Activated naive CD4-positive, alpha-beta T cell treated with anti-CD3 and anti-CD28 coated beads, Interleukin-2, amount 10 ng/mL, durations not matched to agents 7 days and 5 days (primary cell): Measurements from ENCODE around the gene KRTAP12-3.
"Not testable (repeated sequence)": the region's sequence is repeated elsewhere in the genome, so short reads cannot be mapped to it uniquely, and the experiment has no call there.

Source experiments
- CTCF ChIA-PET: fragments of 350-600 bp; sonication (Branson Sonifier 250); formaldehyde crosslinking; loops from one replicate; lab custom pipeline; 2021; ENCODE audit warnings: antibody characterized with exemption; lab: Charles Lee
- DNase-seq: peaks from one replicate; pipeline ENCODE4 v3.0.0-alpha.2; 2020
- H3K27ac Mint-ChIP-seq: one replicate; pipeline ENCODE4 v1.8.0; 2021; ENCODE audit warnings: mild to moderate bottlenecking, moderate library complexity, mixed read lengths
- H3K27me3 Mint-ChIP-seq: one replicate; pipeline ENCODE4 v1.8.0; 2021; ENCODE audit warnings: mild to moderate bottlenecking, mixed read lengths
- H3K36me3 Mint-ChIP-seq: one replicate; pipeline ENCODE4 v1.8.0; 2021; ENCODE audit warnings: mixed read lengths
- H3K4me1 Mint-ChIP-seq: one replicate; pipeline ENCODE4 v1.8.0; 2021; ENCODE audit warnings: mixed read lengths
- H3K4me3 Mint-ChIP-seq: one replicate; pipeline ENCODE4 v1.8.0; 2021; ENCODE audit warnings: mild to moderate bottlenecking, moderate library complexity, mixed read lengths
- H3K9me3 Mint-ChIP-seq: one replicate; pipeline ENCODE4 v1.8.0; 2021; ENCODE audit warnings: mixed read lengths

The KRTAP12-3 gene

GRCh38 chr21:44650973-44651675, 6.6 kb upstream of the KRTAP12-3 start:
- H3K4me3 Mint-ChIP-seq = no peak overlapping the region
- H3K9me3 Mint-ChIP-seq = peaks cover 29% of the 10 kb centered on the region
- CTCF ChIA-PET = no interaction called here

GRCh38 chr21:44653123-44653522, 4.6 kb upstream of the KRTAP12-3 start:
- Mint-ChIP-seq H3K9me3 (peaks cover 48% of the 10 kb centered on the region), H3K27me3 (peaks cover 3% of the 10 kb centered on the region), H3K4me1 (peaks cover 43% of the 10 kb centered on the region), H3K36me3 (peaks cover 44% of the 10 kb centered on the region), H3K4me3 (no peak overlapping the region), H3K27ac (no peak overlapping the region)
- DNase-seq = no peak
- CTCF ChIA-PET = interaction anchor here (0.7 kb wide), 1 partner anchor 34 kb away, joined by 3 read pairs; no protein-coding TSS in a partner anchor

More at GRCh38 chr21:44650973-44651675, 6.6 kb upstream of the KRTAP12-3 start:
- peaks cover 23% of the 10 kb centered on the region for H3K4me1 Mint-ChIP-seq
- H3K36me3 Mint-ChIP-seq = peaks cover 26% of the 10 kb centered on the region
- H3K27me3 Mint-ChIP-seq = peaks cover 16% of the 10 kb centered on the region
- no peak for DNase-seq
- no peak overlapping the region for H3K27ac Mint-ChIP-seq

- Mint-ChIP-seq H3K9me3 (peaks cover 53% of the 10 kb centered on the region), H3K27me3 (peaks cover 3% of the 10 kb centered on the region), H3K4me3 (no peak overlapping the region), H3K36me3 (peaks cover 52% of the 10 kb centered on the region), H3K27ac (peak overlapping the region; percentile 85), H3K4me1 (peaks cover 51% of the 10 kb centered on the region)
- peak; percentile 48 for DNase-seq
- CTCF ChIA-PET = interaction anchor here (0.7 to 1.0 kb wide), 2 partner anchors 30 to 35 kb away, joined by 3 read pairs; no protein-coding TSS in a partner anchor
Observed at GRCh38 chr21:44653656-44654575, 3.8 kb upstream of the KRTAP12-3 start.

GRCh38 chr21:44654576-44655175, 3.1 kb upstream of the KRTAP12-3 start, which contains the start of gene KRTAP12-4:
TSS of gene KRTAP12-4 (minus strand) at chr21:44654659. CDS start at chr21:44654614, 45 bp downstream.
- Mint-ChIP-seq H3K9me3 (peaks cover 61% of the 10 kb centered on the region), H3K4me1 (peaks cover 58% of the 10 kb centered on the region), H3K4me3 (no peak within 1 kb of the TSS), H3K36me3 (peaks cover 59% of the 10 kb centered on the region), H3K27me3 (peaks cover 3% of the 10 kb centered on the region), H3K27ac (peak within 1 kb of the TSS; percentile 85)
- DNase-seq = no peak
- CTCF ChIA-PET = interaction anchor here (1.0 kb wide), 1 partner anchor 31 kb away, joined by 3 read pairs; no protein-coding TSS in a partner anchor

- no peak for DNase-seq
- H3K4me3 Mint-ChIP-seq = no peak overlapping the region
- H3K9me3 Mint-ChIP-seq = peaks cover 67% of the 10 kb centered on the region
- CTCF ChIA-PET = interaction anchor here (1.6 kb wide), 1 partner anchor 10 kb away, joined by 4 read pairs; the partner anchor contains the start of gene KRTAP10-11
- H3K4me1 Mint-ChIP-seq = peaks cover 65% of the 10 kb centered on the region
- peaks cover 6% of the 10 kb centered on the region for H3K27me3 Mint-ChIP-seq
- H3K27ac Mint-ChIP-seq = peak overlapping the region; percentile 97
- peaks cover 66% of the 10 kb centered on the region for H3K36me3 Mint-ChIP-seq
Observed at GRCh38 chr21:44656868-44657267, 864 bp upstream of the KRTAP12-3 start.

- Mint-ChIP-seq H3K4me1 (peaks cover 64% of the 10 kb centered on the region), H3K9me3 (peaks cover 65% of the 10 kb centered on the region), H3K36me3 (peaks cover 65% of the 10 kb centered on the region), H3K4me3 (no peak overlapping the region), H3K27ac (peak overlapping the region; percentile 97), H3K27me3 (peaks cover 6% of the 10 kb centered on the region)
- CTCF ChIA-PET = interaction anchor here (1.6 kb wide), 1 partner anchor 12 kb away, joined by 4 read pairs; the partner anchor contains the start of gene KRTAP10-11
- no peak for DNase-seq
Observed at GRCh38 chr21:44658541-44658910, 794 bp downstream of the KRTAP12-3 start.

- Mint-ChIP-seq H3K36me3 (peaks cover 60% of the 10 kb centered on the region), H3K27ac (peak overlapping the region; percentile 97), H3K4me3 (no peak overlapping the region), H3K9me3 (peaks cover 60% of the 10 kb centered on the region), H3K27me3 (peaks cover 6% of the 10 kb centered on the region), H3K4me1 (peaks cover 58% of the 10 kb centered on the region)
- DNase-seq = peak; percentile 45
- CTCF ChIA-PET = no interaction called here
Observed at GRCh38 chr21:44658913-44659595, 1.3 kb downstream of the KRTAP12-3 start.

- Mint-ChIP-seq H3K9me3 (peaks cover 49% of the 10 kb centered on the region), H3K4me1 (peaks cover 38% of the 10 kb centered on the region), H3K27me3 (peaks cover 16% of the 10 kb centered on the region), H3K36me3 (peaks cover 42% of the 10 kb centered on the region)
- H3K4me3 Mint-ChIP-seq, CTCF ChIA-PET, H3K27ac Mint-ChIP-seq, DNase-seq: not testable (repeated sequence)
Observed at GRCh38 chr21:44661567-44661966, 3.8 kb downstream of the KRTAP12-3 start.

GRCh38 chr21:44664691-44665090, 7.0 kb downstream of the KRTAP12-3 start:
- H3K36me3 Mint-ChIP-seq = peaks cover 14% of the 10 kb centered on the region
- H3K4me1 Mint-ChIP-seq = peaks cover 7% of the 10 kb centered on the region
- CTCF ChIA-PET = interaction anchor here (1.0 kb wide), 1 partner anchor 46 kb away, joined by 3 read pairs; no protein-coding TSS in a partner anchor
- H3K27ac Mint-ChIP-seq = no peak overlapping the region
- H3K4me3 Mint-ChIP-seq = no peak overlapping the region
- H3K27me3 Mint-ChIP-seq = peaks cover 31% of the 10 kb centered on the region
- DNase-seq = no peak
- peaks cover 28% of the 10 kb centered on the region for H3K9me3 Mint-ChIP-seq

- peaks cover 38% of the 10 kb centered on the region for H3K9me3 Mint-ChIP-seq
- H3K27me3 Mint-ChIP-seq = peaks cover 37% of the 10 kb centered on the region
Observed at GRCh38 chr21:44666401-44667320, 8.9 kb downstream of the KRTAP12-3 start, which contains the start of gene KRTAP12-2. TSS of gene KRTAP12-2 (minus strand) at chr21:44666927. CDS start at chr21:44666886, 41 bp downstream.

GRCh38 chr21:44667612-44668011, 9.9 kb downstream of the KRTAP12-3 start:
- Mint-ChIP-seq H3K4me3 (no peak overlapping the region), H3K9me3 (peaks cover 34% of the 10 kb centered on the region), H3K4me1 (no peaks in the 10 kb centered on the region), H3K36me3 (peaks cover 3% of the 10 kb centered on the region), H3K27me3 (peaks cover 35% of the 10 kb centered on the region), H3K27ac (no peak overlapping the region)
- DNase-seq = no peak
- CTCF ChIA-PET = no interaction called here

More at GRCh38 chr21:44666401-44667320, 8.9 kb downstream of the KRTAP12-3 start, which contains the start of gene KRTAP12-2:
- H3K4me1 Mint-ChIP-seq = no peaks in the 10 kb centered on the region
- no peak for DNase-seq
- CTCF ChIA-PET = no interaction called here
- peaks cover 7% of the 10 kb centered on the region for H3K36me3 Mint-ChIP-seq
- H3K27ac Mint-ChIP-seq = no peak within 1 kb of the TSS
- no peak within 1 kb of the TSS for H3K4me3 Mint-ChIP-seq

GRCh38 chr21:44670642-44671432, 13.1 kb downstream of the KRTAP12-3 start:
- Mint-ChIP-seq H3K9me3 (peaks cover 39% of the 10 kb centered on the region), H3K27me3 (peaks cover 41% of the 10 kb centered on the region), H3K27ac (no peak overlapping the region), H3K4me1 (no peaks in the 10 kb centered on the region), H3K4me3 (no peak overlapping the region), H3K36me3 (peaks cover 3% of the 10 kb centered on the region)
- CTCF ChIA-PET = no interaction called here
- DNase-seq = no peak
